ENCODE measurements around the gene MBNL2.
A peak's percentile ranks its signal among the peaks of the same experiment; 100 is the strongest.

Gene MBNL2

GRCh38 chr13:97211300-97211699, 10.8 kb upstream of the MBNL2 start:
- no peak for DNase-seq (ENCODE audit: low spot score)

GRCh38 chr13:97212004-97212403, 10.1 kb upstream of the MBNL2 start:
- no peak for DNase-seq (ENCODE audit: low spot score)

DNA sequence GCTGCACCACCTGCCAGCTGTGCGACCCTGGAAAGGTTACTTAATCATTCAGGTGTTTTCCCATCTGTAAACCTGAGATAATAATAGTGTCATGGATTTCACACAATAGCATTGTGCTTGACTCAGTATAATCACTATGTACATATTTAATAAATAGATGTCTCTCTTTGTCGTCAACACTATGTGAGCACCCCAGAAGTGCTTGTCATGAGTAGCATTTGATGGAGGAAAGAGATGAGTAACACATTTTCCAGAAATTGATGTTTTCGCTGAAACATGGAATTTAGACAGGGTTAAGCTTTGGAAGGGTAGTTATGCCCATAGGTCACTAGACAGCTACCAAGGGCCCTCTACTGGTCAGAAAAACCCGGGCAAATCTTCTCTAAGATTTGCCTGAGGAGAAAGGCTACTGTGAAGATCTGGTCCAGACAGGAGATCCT, 9.5 kb upstream of the MBNL2 start:
- no peak for DNase-seq (ENCODE audit: low spot score)

DNA sequence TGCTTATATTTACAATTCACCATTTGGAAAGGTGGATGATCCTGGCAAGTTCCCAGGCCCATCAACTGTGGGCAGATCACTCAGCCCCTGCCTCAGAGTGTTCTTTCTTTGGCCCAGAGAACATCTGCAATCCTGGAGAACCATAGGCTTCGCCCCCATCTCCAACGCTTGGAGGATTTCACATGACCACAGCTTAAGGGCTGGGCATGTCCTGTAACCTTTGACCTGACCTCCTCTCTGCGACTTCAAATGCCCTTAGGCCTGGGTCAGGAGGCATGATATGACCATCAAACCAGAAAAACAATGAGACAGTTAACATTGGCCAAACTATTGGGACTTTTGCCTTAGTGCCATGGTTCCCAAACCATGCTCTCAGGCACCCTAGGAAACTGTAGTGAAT, 7.2 kb upstream of the MBNL2 start:
- DNase-seq (ENCODE audit: low spot score) = no peak

DNA sequence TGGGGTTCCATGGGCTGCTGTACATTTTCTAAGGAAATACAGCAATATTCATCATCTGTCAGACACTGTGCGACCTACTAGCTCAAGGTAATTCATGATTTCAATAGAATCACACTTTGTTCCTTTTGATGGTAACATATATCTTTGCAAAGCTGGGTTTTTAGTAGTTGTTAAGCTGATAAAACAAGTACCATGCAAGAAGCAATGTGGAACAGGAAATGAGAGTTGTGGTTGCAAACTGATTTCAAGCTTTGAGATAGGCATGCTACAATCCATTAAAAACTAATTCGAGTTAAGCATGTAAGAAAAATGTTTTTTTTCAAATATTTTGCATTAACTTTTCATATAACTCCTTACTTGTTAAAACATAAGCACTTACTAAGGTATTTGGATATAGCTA, 6.8 kb upstream of the MBNL2 start:
- DNase-seq (ENCODE audit: low spot score) = peak; percentile 25

GRCh38 chr13:97219226-97219625, 2.9 kb upstream of the MBNL2 start:
- DNase-seq (ENCODE audit: low spot score) = no peak

- no peak for DNase-seq (ENCODE audit: low spot score)
These were observed 1.8 kb upstream of the MBNL2 start for GRCh38 chr13:97220151-97220900.

DNA sequence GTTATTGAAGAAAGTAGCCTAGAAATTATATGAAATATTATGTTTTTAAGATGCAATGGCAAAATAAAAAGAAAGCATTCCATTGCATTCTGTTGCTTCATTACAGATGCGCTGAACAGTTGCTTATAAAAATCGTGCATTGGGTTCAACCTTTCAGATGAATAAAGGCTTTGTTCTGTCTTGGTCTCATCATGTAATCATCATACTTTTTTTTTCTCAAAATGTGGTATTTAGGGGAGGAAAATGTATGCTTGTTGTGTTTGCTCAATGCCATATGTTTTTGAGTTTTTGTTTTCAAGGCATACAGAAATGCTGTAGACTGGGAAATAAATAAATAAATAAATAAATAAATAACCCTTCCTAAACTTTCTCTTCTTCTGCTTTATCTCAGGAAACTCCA, 1.1 kb upstream of the MBNL2 start:
- DNase-seq (ENCODE audit: low spot score) = no peak

DNA sequence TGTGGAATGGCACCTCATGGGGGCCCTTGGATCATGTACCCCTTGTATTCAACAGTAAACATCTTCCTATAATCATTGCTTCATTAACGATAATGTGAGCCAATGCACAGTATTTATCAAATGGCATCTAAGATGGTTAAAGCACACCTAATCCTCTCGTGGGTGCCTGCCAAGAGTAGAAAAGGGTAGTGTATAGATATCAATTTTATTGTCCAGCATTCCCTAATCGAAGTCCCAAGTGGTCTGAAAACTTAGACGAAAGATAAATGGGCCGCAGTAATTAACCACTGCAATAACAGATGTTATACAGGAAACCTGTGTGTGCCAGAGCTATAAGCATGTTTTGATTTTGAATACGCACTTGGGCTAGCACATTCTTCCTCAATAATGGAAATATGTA, 667 bp upstream of the MBNL2 start:
- DNase-seq (ENCODE audit: low spot score) = no peak

GRCh38 chr13:97223037-97223710, 1.0 kb downstream of the MBNL2 start:
- DNase-seq (ENCODE audit: low spot score) = no peak

DNA sequence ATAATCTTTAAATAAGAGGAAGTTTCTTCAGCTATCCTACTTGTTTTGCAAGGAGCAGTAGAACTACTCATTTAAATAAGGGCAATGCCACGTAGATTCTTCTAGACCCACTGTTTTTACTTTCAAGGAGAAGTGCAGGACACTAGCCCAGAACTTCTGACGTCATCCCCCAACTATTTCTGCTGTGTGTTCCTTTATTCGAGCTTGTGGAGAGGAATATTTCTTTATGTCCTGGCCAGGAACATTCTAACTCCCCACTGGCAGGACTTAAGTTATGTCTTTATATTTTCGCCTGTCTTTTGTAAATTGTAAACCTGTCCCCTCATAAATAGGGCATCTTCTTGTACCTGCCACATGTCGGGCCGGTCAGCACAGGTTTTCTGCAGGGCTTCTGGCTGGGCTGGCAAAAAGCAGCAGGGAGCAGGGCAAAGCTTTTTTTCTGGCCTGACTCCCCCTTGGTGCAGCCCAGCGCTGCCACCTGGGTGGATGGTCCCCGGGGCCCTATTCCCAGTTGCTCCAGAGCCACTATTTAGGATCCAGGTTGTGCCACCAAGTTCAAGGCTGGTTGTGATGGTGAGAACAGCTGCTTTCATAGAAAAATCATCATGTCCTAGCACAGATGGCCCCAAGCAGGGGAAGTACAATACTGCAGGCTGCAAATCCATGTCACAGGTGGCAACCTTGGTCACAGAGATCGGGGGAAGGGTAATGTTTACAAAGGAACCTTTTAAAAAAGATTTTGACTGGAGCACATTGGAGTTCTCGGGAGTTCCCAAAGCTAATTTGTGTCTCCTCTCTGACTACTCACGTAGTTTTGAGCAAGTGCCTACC, 1.8 kb downstream of the MBNL2 start:
- no peak for DNase-seq (ENCODE audit: low spot score)

- DNase-seq (ENCODE audit: low spot score) = peak; percentile 34
These were observed 2.6 kb downstream of the MBNL2 start for GRCh38 chr13:97224544-97225300.

- DNase-seq (ENCODE audit: low spot score) = no peak
These were observed 3.4 kb downstream of the MBNL2 start for GRCh38 chr13:97225533-97225932.

- DNase-seq (ENCODE audit: low spot score) = no peak
These were observed 3.9 kb downstream of the MBNL2 start for GRCh38 chr13:97226013-97226412.

DNA sequence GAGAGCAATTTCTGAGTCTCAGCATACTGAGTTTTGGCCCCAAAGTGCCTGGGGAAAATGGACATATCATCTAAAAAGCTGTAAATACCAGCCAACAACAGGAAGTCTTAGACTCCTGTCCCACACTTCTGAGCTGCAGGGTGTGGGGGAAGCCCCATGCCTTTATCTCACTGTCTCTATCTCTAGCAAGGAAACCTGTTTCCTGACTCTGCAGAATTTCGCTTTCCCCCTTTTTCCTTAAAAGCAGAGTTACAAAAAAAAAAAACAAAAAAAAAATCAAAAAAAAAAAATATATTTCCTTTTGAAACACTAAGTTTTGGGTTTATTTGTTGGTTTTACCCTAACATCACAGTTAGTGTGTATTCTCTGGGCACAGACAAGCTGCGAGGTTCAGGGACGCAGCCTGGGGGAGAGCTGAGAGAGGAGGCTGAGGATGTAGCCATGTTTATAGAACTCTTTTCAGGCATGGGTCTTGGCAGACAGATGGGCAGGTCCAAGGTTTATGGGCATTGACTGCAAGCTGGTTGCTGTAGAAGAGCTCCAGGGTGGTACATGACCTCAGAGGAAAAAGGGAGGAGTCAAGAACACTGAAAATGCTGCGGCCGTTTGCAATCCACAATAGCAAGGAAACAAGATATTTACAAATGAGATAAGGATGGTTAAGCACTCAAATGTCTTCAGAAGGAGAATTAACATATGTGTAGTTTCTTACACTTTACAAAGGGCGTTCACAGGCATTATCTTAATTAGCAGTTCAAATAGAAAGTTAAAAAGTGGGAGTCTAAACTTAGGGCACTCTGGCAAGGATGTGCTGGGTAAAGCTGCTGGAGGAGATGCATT, 4.9 kb downstream of the MBNL2 start:
- DNase-seq (ENCODE audit: low spot score) = peak; percentile 58

GRCh38 chr13:97228850-97229521, 6.9 kb downstream of the MBNL2 start:
- no peak for DNase-seq (ENCODE audit: low spot score)

DNA sequence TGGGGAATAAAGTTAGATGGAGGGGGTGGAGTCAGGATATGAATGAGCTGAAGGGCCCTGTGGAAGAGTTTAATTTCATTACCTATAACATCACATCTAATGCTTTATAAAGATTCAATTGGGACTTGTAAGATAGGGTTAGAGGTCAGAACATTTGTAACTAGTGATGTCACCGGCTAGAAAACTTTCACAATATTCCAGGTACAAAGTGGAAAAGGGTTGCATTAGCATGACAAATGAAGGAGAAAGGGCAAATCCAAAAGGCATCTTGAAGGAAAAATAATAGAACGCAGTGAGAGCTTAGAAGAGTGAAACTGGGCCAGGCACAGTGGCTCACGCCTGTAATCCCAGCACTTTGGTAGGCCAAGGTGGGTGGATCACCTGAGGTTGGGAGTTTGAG, 7.6 kb downstream of the MBNL2 start:
- DNase-seq (ENCODE audit: low spot score) = no peak

- no peak for DNase-seq (ENCODE audit: low spot score)
These were observed 9.1 kb downstream of the MBNL2 start for GRCh38 chr13:97231118-97231828.

DNA sequence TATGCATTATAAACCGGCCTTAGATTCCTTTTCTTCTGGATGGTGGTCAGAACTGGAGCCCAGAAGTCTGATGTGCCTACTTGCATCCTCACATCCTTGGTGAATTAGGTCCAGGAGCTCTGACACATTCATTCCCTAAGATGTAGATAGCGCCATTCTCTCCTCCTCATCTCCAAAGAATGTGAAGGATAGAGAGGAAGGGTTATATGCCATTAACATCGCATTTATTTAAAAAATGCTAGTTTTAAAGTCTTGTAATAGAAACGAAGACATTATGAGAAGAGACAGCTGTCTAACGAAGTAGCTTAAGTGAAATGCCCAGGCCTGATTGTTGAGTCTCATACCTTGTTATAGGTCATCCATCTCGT, 9.7 kb downstream of the MBNL2 start:
- no peak for DNase-seq (ENCODE audit: low spot score)

DNA sequence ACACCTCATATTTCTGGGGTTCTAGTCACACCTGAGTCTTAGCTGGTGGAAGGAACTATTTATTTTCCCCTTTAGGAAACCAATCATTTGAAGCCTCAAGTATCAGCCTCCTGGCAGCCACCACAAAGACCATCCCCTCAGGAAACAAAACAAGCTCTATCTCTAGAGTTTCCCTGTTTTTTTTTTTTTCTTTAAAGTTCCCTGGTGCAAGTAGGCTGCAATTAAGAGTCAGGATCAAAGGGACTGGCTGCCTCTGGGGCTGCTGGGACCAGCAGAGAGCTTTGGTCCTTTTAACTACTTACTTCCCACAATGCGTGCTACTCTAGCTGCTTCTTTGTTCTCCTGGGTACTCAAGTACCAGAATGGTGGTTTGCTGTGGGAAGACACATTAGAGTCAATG, 11.4 kb downstream of the MBNL2 start:
- DNase-seq (ENCODE audit: low spot score) = no peak
